22Rv1 (cell line): ENCODE results near the gene IKZF1.

Experiments used
- ZFX ChIP-seq: fragments of 450-650 bp; IDR thresholded peaks from 2 replicates; pipeline ENCODE4 v1.6.1; 2017; ENCODE audit warnings: antibody characterized with exemption, borderline replicate concordance
- TF ChIP-seq, protein P1 (sequence below): fragments of 450-650 bp; IDR thresholded peaks from 2 replicates; pipeline ENCODE4 v1.5.1; 2017; ENCODE audit warnings: mild to moderate bottlenecking

DNA sequence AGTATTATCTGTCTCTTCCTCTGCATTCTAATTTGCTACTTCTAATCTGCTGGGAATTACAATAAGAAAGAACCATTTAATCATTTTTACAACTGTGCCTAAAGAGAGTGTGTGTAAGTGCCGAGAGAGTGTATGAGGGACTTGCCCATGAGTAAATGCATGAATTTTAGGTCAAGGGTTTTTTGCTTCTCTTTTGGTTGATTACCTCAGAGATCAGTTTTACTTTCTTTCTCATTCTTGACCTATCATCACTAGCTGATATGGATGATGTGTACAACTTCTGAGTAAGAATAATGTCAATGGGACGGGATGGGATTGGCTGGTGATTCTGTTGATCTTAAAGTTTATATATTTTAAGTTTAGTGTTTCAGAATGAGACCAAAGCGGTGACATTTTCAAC lies 47.8 kb downstream of the IKZF1 start:
- TF ChIP-seq, protein P1, sequence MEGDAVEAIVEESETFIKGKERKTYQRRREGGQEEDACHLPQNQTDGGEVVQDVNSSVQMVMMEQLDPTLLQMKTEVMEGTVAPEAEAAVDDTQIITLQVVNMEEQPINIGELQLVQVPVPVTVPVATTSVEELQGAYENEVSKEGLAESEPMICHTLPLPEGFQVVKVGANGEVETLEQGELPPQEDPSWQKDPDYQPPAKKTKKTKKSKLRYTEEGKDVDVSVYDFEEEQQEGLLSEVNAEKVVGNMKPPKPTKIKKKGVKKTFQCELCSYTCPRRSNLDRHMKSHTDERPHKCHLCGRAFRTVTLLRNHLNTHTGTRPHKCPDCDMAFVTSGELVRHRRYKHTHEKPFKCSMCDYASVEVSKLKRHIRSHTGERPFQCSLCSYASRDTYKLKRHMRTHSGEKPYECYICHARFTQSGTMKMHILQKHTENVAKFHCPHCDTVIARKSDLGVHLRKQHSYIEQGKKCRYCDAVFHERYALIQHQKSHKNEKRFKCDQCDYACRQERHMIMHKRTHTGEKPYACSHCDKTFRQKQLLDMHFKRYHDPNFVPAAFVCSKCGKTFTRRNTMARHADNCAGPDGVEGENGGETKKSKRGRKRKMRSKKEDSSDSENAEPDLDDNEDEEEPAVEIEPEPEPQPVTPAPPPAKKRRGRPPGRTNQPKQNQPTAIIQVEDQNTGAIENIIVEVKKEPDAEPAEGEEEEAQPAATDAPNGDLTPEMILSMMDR = no peak
- TF ChIP-seq ZFX = no peak
